Daoy (cell line): ENCODE data around the gene ZNF625. TPM values are rescaled to one million over a fixed set of nuclear protein-coding genes. Genes with fewer than 3 reads are reported as not detected.
A peak's percentile ranks its signal among the peaks of the same experiment; 100 is the strongest.

Experiments used
- DNase-seq: peaks from one replicate; pipeline ENCODE4 v3.0.0-alpha.2; 2015; ENCODE audit warnings: low read depth
- total RNA-seq: library from RNA; depleted of rRNA; stranded (reverse); fragments of >200 nt; shearing (Covaris generic); gene quantifications from 2 replicates; pipeline ENCODE4 v1.2.3, GENCODE V29; 2014; rRNA removed

The ZNF625 gene
- total RNA-seq, result 6.3 and 14.0 TPM in 2 replicates

GRCh38 chr19:12156223-12157058 is at the start of gene ZNF625:
TSS of gene ZNF625 (minus strand) at chr19:12156734. CDS start at chr19:12156558, 176 bp downstream.
- peak; percentile 95 for DNase-seq

DNA sequence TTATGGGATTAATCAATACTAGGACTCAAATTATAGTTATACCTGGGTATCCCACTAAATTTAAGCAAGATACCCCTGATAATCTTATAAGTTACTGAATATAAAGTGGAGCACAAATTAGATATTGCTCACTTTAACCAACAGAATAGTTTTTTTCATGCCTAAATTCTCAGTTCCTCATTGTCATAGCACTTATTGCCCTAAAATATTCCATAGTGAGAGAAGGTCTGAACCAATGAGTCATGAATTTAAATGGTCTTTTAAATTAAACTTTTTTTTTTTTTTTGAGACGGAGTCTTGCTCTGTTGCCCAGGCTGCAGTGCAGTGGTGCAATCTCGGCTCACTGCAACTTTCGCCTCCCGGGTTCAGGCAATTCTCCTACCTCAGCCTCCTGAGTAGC is 48.8 kb upstream of the ZNF625 start:
- DNase-seq, result no peak

- peak; percentile 4 for DNase-seq
These were observed 45.7 kb upstream of the ZNF625 start for GRCh38 chr19:12202250-12202649.

- no peak for DNase-seq
These were observed 43.4 kb upstream of the ZNF625 start for GRCh38 chr19:12199757-12200419.

DNA sequence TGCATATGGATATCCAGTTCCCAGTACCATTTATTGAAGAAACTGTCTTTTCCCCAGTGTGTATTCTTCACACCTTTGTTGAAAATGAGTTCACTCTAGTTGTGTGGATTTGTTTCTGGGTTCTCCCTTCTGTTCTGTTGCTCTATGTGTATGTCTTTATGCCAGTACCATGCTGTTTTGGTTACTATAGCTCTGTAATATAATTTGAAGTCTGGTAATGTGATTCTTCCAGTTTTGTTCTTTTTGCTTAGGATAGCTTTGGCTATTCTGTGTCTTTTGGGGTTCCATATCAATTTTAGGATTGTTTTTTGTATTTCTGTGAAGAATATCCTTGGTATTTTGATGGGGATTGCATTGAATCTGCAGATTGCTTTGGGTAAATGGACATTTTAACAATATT is 41.6 kb upstream of the ZNF625 start:
- DNase-seq, result no peak

- DNase-seq, result peak; percentile 85
These were observed 38.5 kb upstream of the ZNF625 start for GRCh38 chr19:12194827-12195731.

DNA sequence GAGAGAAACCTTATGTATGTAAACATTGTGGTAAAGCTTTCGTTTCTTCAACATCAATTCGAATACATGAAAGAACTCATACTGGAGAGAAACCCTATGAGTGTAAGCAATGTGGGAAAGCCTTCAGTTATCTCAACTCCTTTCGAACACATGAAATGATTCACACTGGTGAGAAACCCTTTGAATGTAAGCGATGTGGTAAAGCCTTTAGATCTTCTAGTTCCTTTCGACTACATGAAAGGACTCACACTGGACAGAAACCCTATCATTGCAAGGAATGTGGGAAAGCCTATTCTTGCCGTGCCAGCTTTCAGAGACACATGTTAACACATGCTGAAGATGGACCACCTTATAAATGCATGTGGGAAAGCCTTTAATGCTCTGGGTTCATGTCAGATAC is 31.1 kb upstream of the ZNF625 start:
- DNase-seq, result no peak

GRCh38 chr19:12180377-12180776 is 23.8 kb upstream of the ZNF625 start:
- DNase-seq, result no peak

- no peak for DNase-seq
These were observed 10.1 kb upstream of the ZNF625 start for GRCh38 chr19:12166626-12167025.

DNA sequence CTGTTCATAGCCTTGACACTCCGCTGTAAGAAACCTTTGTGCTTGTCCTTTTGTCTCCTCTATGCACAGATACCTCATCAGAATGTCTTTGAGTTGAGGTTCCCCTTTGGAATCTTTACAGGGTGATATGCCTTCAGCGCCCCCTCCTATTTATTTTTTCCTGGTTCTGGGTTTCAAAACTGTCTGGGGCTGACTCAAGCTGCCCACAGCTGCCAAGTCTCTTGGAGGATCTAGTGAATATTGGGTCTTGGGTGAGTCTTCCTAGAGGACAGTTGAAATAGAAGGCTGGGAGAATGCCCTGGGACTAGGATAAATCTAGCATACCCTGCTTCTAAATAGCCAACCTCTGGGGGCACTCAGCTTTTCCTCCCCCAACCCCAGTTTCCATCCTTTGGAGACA is 7.3 kb upstream of the ZNF625 start:
- no peak for DNase-seq

DNA sequence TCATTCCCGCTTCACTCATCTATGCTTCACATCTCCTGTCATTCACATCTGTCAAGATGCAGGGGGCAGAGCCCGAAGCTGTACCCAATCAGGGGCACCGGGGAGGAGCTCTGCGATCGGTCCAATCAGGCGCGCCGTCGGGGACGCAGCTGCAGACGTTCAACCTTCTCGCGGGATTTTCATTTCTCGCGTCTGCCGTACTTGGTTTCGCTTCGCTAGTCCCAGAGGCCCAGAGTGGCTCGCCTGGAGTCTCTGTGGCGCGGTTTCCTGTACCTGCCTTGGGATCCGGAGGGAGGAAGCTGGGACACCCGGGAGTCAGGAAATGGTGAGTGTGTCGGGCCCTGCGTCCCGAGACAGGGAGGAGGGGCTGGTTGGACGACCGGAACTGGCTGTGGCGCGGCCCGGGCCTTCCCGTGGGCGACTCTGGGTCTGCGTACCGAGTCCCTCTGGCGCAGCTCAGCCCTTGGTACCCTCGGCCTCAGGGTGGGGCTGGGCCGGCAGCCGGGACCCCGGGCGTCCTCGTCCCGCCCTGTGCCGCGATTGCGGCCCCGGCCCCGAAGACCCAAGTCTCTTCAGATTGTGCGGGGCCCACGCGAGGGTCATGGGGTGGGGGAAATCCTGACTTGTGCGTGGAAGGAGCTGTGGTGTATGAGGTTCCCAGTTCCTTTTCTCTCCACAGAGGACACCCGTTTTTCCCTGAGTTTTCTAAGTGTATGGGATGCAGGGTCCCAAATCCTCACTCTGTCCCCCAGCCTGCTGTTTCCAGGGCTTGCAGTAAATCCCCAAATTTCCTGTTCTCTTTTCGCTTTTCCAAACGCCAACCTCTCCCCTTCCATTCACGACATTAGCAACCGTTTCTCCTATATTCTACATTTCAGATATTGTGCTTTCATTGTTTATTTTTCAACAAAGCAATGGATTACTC is 6.6 kb upstream of the ZNF625 start, which contains the start of gene ZNF136:
TSS of gene ZNF136 (plus strand) at position 215 of the 925 bp plus-strand sequence. CDS start at position 323, 108 bp downstream.
- peak; percentile 97 for DNase-seq

- DNase-seq, result no peak
These were observed 6.0 kb upstream of the ZNF625 start for GRCh38 chr19:12162513-12162881.

DNA sequence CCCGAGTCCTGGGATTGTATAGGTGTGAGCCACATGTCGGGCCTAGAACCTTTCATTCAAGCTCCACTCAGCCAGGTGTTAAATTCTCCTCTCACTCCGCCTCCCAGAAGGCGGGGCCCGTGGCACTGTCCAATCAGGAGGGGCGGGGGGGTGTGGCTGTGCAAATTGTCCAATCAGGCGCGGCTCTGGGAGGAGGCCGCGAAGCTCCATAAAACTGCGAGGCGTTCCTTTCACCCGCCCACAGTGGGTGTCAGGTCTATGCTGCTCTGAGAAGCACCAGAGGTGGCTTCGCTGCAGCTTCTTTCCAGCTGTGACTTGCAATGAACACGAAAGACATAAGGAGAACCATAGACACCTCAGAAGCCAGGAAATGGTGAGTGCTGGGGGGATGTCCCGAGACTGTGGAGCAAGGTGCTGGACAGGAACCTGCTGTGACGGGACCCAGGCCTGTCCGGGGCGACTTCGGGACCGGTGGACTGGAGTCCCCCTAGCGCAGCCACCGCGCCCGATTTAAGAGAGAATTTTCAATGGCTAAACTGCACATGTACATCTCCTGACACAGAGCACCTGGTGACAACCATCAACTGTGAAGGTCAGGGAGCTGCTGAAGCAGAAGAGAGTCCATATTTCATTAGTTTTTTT is 3.4 kb upstream of the ZNF625 start:
- no peak for DNase-seq

- no peak for DNase-seq
These were observed 1.1 kb downstream of the ZNF625 start for GRCh38 chr19:12155324-12155860.

DNA sequence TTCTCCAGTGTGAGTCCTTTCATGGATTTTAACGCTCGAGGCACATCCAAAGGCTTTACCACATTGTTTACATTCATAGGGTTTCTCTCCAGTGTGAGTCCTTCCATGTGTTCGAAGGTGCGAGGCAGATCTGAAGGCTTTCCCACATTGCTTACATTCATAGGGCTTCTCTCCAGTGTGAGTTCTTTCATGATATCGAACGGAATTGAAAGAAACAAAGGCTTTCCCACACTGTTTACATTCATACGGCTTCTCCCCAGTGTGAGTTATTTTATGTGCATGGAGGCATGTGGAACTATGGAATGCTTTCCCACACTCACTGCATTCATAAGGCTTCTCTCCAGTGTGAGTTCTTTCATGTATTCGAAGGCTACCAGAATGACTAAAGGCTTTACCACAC is 11.2 kb downstream of the ZNF625 start:
- DNase-seq, result no peak

- no peak for DNase-seq
These were observed 15.2 kb downstream of the ZNF625 start for GRCh38 chr19:12141405-12141736.

- peak; percentile 87 for DNase-seq
These were observed 15.8 kb downstream of the ZNF625 start for GRCh38 chr19:12140545-12141404.

GRCh38 chr19:12139885-12140544 is 16.5 kb downstream of the ZNF625 start, which contains the start of gene ZNF20:
TSS of gene ZNF20 (minus strand) at chr19:12140350. CDS start at chr19:12140182, 168 bp downstream.
- peak; percentile 93 for DNase-seq

- no peak for DNase-seq
These were observed 17.3 kb downstream of the ZNF625 start for GRCh38 chr19:12139269-12139668.
